ENCODE data around the gene APOL1. TPM values are rescaled to one million over a fixed set of nuclear protein-coding genes. Genes with fewer than 3 reads are reported as not detected.

The APOL1 gene
- total and polyA plus RNA-seq, 2 donors (not counting 1 experiment from before 2014, with no cell fraction given), result 3.3 to 11.2 TPM

GRCh38 chr22:36288571-36289405, 35.9 kb downstream of the APOL1 start:
- CTCF ChIA-PET, result interaction anchor here (0.7 to 3.5 kb wide), 7 partner anchors 9 to 198 kb away, joined by 3 to 16 read pairs (median 4); no protein-coding TSS in a partner anchor
- no peak for ATAC-seq (ENCODE audit: low read depth)
- no peak overlapping the region for H3K27ac Mint-ChIP-seq
- H3K4me3 ChIP-seq (ENCODE audit: control extremely low read depth in 1 of 5, extremely low read depth in 1 of 5, insufficient read depth in 1 of 5, low read depth in 2 of 5, low read length in 4 of 5), result no peak overlapping the region
- intact Hi-C loops (cut with micrococcal nuclease), result no loop called here
- H3K79me2 ChIP-seq (ENCODE audit: control insufficient read depth, insufficient read depth, low read length), result peaks cover 15% of the 10 kb centered on the region
- no peaks in the 10 kb centered on the region for H3K4me1 Mint-ChIP-seq
- peaks cover 0 to 12% (median 0%) of the 10 kb centered on the region in 3 donors for H3K9me3 ChIP-seq (ENCODE audit: control extremely low read depth in 1 of 3, control insufficient read depth in 2 of 3, insufficient read depth in 1 of 3, low read length in 2 of 3)
- no peak for DNase-seq
- no peaks in the 10 kb centered on the region for H3K27me3 Mint-ChIP-seq
- H2AFZ ChIP-seq (ENCODE audit: insufficient read depth, low read depth, low read length, poor library complexity, severe bottlenecking), result no peak overlapping the region
- H3K9ac ChIP-seq (ENCODE audit: low read length), result no peak overlapping the region
- H3K4me2 ChIP-seq (replicated peaks; ENCODE audit: low read depth, low read length, poor library complexity, severe bottlenecking), result no peak overlapping the region
- POLR2A ChIA-PET, result interaction anchor here (1.1 kb wide), 1 partner anchor 9 kb away, joined by 3 read pairs; no protein-coding TSS in a partner anchor
- no peak overlapping the region for H3K27ac ChIP-seq (ENCODE audit: low read length in 2 of 2)
- peaks cover 2 to 84% of the 10 kb centered on the region in 2 experiments for H3K36me3 ChIP-seq (replicated peaks in 1 of 2; ENCODE audit: control extremely low read depth in 1 of 2, control insufficient read depth in 1 of 2, extremely low read depth in 1 of 2, insufficient read depth in 2 of 2, low read length in 1 of 2)
- H3K4me1 ChIP-seq (ENCODE audit: control insufficient read depth in 2 of 2, insufficient read depth in 2 of 2, low read length in 2 of 2), result no peaks in the 10 kb centered on the region
- no peak overlapping the region for H3K4me3 Mint-ChIP-seq
- TF ChIP-seq CTCF (IDR thresholded peaks at IDR 0.05) (no peak), EZH2 (IDR thresholded peaks at IDR 0.05; ENCODE audit: borderline replicate concordance, insufficient read depth, low read depth, low read length, poor library complexity, severe bottlenecking) (no peak)
- WGBS (ENCODE audit: insufficient coverage), result 96% methylated on average over 33 of the region's 33 CpGs
- peaks cover 74% of the 10 kb centered on the region for H4K20me1 ChIP-seq (ENCODE audit: control insufficient read depth, insufficient read depth, low read length, poor library complexity, severe bottlenecking)
- H3K27me3 ChIP-seq (replicated peaks in 1 of 4; ENCODE audit: control extremely low read depth in 1 of 4, control insufficient read depth in 3 of 4, insufficient read depth in 4 of 4, low read length in 3 of 4), result no peaks in the 10 kb centered on the region
- no peaks in the 10 kb centered on the region for H3K9me3 Mint-ChIP-seq (ENCODE audit: insufficient read depth)

GRCh38 chr22:36289406-36289870, 36.5 kb downstream of the APOL1 start:
- peaks cover 78% of the 10 kb centered on the region for H4K20me1 ChIP-seq (ENCODE audit: control insufficient read depth, insufficient read depth, low read length, poor library complexity, severe bottlenecking)
- intact Hi-C loops (cut with micrococcal nuclease), result no loop called here
- peaks cover 1 to 84% of the 10 kb centered on the region in 2 experiments for H3K36me3 ChIP-seq (replicated peaks in 1 of 2; ENCODE audit: control extremely low read depth in 1 of 2, control insufficient read depth in 1 of 2, extremely low read depth in 1 of 2, insufficient read depth in 2 of 2, low read length in 1 of 2)
- DNase-seq (no peak), ATAC-seq (ENCODE audit: low read depth) (no peak)
- H2AFZ ChIP-seq (ENCODE audit: insufficient read depth, low read depth, low read length, poor library complexity, severe bottlenecking), result no peak overlapping the region
- H3K4me1 ChIP-seq (ENCODE audit: control insufficient read depth in 2 of 2, insufficient read depth in 2 of 2, low read length in 2 of 2), result no peaks in the 10 kb centered on the region
- H3K9ac ChIP-seq (ENCODE audit: low read length), result no peak overlapping the region
- ChIA-PET CTCF (interaction anchor here (0.7 to 2.9 kb wide), 6 partner anchors 9 to 181 kb away, joined by 3 to 16 read pairs (median 4); no protein-coding TSS in a partner anchor), POLR2A (interaction anchor here (1.1 kb wide), 1 partner anchor 9 kb away, joined by 3 read pairs; no protein-coding TSS in a partner anchor)
- H3K27ac Mint-ChIP-seq, result no peak overlapping the region
- no peaks in the 10 kb centered on the region for H3K9me3 Mint-ChIP-seq (ENCODE audit: insufficient read depth)
- no peaks in the 10 kb centered on the region for H3K4me1 Mint-ChIP-seq
- no peak overlapping the region for H3K27ac ChIP-seq (ENCODE audit: low read length in 2 of 2)
- H3K79me2 ChIP-seq (ENCODE audit: control insufficient read depth, insufficient read depth, low read length), result peaks cover 20% of the 10 kb centered on the region
- peaks cover 0 to 12% (median 0%) of the 10 kb centered on the region in 3 donors for H3K9me3 ChIP-seq (ENCODE audit: control extremely low read depth in 1 of 3, control insufficient read depth in 2 of 3, insufficient read depth in 1 of 3, low read length in 2 of 3)
- no peak for TF ChIP-seq EZH2 (IDR thresholded peaks at IDR 0.05; ENCODE audit: borderline replicate concordance, insufficient read depth, low read depth, low read length, poor library complexity, severe bottlenecking)
- no peak for TF ChIP-seq CTCF (IDR thresholded peaks at IDR 0.05)
- no peak overlapping the region for H3K4me3 ChIP-seq (ENCODE audit: control extremely low read depth in 1 of 5, extremely low read depth in 1 of 5, insufficient read depth in 1 of 5, low read depth in 2 of 5, low read length in 4 of 5)
- H3K27me3 Mint-ChIP-seq, result no peaks in the 10 kb centered on the region
- WGBS (ENCODE audit: insufficient coverage), result 96% methylated on average over 7 of the region's 7 CpGs
- H3K4me2 ChIP-seq (replicated peaks; ENCODE audit: low read depth, low read length, poor library complexity, severe bottlenecking), result no peak overlapping the region
- no peaks in the 10 kb centered on the region for H3K27me3 ChIP-seq (replicated peaks in 1 of 4; ENCODE audit: control extremely low read depth in 1 of 4, control insufficient read depth in 3 of 4, insufficient read depth in 4 of 4, low read length in 3 of 4)
- H3K4me3 Mint-ChIP-seq, result no peak overlapping the region

Data from B cell (primary cell).